ENCODE measurements around the gene FBXO41.

GRCh38 chr2:73218298-73218697 is 66.0 kb downstream of the FBXO41 start:
- TF ChIP-seq, protein P1, sequence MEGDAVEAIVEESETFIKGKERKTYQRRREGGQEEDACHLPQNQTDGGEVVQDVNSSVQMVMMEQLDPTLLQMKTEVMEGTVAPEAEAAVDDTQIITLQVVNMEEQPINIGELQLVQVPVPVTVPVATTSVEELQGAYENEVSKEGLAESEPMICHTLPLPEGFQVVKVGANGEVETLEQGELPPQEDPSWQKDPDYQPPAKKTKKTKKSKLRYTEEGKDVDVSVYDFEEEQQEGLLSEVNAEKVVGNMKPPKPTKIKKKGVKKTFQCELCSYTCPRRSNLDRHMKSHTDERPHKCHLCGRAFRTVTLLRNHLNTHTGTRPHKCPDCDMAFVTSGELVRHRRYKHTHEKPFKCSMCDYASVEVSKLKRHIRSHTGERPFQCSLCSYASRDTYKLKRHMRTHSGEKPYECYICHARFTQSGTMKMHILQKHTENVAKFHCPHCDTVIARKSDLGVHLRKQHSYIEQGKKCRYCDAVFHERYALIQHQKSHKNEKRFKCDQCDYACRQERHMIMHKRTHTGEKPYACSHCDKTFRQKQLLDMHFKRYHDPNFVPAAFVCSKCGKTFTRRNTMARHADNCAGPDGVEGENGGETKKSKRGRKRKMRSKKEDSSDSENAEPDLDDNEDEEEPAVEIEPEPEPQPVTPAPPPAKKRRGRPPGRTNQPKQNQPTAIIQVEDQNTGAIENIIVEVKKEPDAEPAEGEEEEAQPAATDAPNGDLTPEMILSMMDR (IDR thresholded peaks at IDR 0.05), result no peak
- TF ChIP-seq EP300 (IDR thresholded peaks at IDR 0.05), result no peak

Measured in tibial nerve (tissue), 4 donors.